ENCODE results near the gene GTF2H3. TPM values are rescaled to one million over a fixed set of nuclear protein-coding genes. Genes with fewer than 3 reads are reported as not detected.

The GTF2H3 gene
- total and polyA plus RNA-seq, 2 experiments from 2014 or later, result 10.5 to 27.7 TPM

- TF ChIP-seq ZNF462 (CRISPR knock-in tag; IDR thresholded peaks at IDR 0.05), result no peak
- no peak for TF ChIP-seq POLR2AphosphoS5 (IDR thresholded peaks at IDR 0.05; ENCODE audit: low read depth)
Observed at GRCh38 chr12:123683964-123684363, 50.3 kb downstream of the GTF2H3 start (continued).

DNA sequence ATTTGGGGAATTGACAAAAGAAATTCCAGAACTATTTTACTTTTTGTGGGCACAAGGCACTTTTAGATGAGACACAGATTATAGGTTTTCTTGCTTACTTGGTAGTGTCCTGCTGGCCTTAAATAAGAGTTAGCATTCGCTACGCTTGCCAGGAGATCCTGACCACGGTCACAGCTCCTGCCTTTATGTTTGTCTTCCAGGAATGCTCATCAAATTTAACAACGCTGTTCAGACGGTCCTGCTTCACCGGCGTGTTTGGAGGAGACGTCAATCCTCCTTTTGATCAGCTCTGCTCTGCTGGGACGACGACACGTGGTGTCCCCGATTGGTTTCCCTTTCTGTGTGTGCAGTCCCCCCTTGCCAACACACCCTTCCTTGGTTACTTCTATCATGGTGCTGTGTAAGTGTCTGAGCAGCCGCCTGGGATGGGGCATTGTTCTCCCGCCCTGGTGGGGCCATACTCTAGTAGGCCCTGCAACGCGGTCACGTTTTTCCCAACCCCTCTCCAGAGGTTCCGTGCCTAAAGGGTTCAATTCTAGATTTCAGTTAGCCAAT is 53.1 kb downstream of the GTF2H3 start:
- H3K79me2 ChIP-seq (replicated peaks; ENCODE audit: insufficient read depth), result no peaks in the 10 kb centered on the region
- no peak overlapping the region for H2AFZ ChIP-seq
- no peaks in the 10 kb centered on the region for H3K9me2 ChIP-seq (ENCODE audit: insufficient read depth)
- Mint-ChIP-seq H3K9me3 (no peaks in the 10 kb centered on the region), H3K27ac (no peak overlapping the region), H3K4me1 (no peaks in the 10 kb centered on the region), H3K36me3 (ENCODE audit: low read depth) (no peaks in the 10 kb centered on the region), H3K4me3 (no peak overlapping the region), H3K27me3 (ENCODE audit: insufficient read depth, low read depth, poor library complexity) (peaks cover 2% of the 10 kb centered on the region)
- no peak overlapping the region for H3K27ac ChIP-seq (ENCODE audit: low read depth)
- H3F3A ChIP-seq (replicated peaks; ENCODE audit: low read depth), result no peaks in the 10 kb centered on the region
- no peaks in the 10 kb centered on the region for H4K20me1 ChIP-seq (replicated peaks; ENCODE audit: insufficient read depth)
- no peaks in the 10 kb centered on the region for H3K4me1 ChIP-seq (ENCODE audit: insufficient read depth)
- DNase-seq (ENCODE audit: low spot score) (no peak), ATAC-seq (no peak)
- no peak overlapping the region for H3K4me2 ChIP-seq
- H3K4me3 ChIP-seq, result no peak overlapping the region
- H3K36me3 ChIP-seq (ENCODE audit: insufficient read depth), result no peaks in the 10 kb centered on the region
- H3K27me3 ChIP-seq (ENCODE audit: insufficient read depth), result no peaks in the 10 kb centered on the region
- TF ChIP-seq, protein P1, sequence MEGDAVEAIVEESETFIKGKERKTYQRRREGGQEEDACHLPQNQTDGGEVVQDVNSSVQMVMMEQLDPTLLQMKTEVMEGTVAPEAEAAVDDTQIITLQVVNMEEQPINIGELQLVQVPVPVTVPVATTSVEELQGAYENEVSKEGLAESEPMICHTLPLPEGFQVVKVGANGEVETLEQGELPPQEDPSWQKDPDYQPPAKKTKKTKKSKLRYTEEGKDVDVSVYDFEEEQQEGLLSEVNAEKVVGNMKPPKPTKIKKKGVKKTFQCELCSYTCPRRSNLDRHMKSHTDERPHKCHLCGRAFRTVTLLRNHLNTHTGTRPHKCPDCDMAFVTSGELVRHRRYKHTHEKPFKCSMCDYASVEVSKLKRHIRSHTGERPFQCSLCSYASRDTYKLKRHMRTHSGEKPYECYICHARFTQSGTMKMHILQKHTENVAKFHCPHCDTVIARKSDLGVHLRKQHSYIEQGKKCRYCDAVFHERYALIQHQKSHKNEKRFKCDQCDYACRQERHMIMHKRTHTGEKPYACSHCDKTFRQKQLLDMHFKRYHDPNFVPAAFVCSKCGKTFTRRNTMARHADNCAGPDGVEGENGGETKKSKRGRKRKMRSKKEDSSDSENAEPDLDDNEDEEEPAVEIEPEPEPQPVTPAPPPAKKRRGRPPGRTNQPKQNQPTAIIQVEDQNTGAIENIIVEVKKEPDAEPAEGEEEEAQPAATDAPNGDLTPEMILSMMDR (conservative IDR thresholded peaks at IDR 0.05; ENCODE audit: low read depth in 2 of 2), result no peak
- TF ChIP-seq JUNB (IDR thresholded peaks at IDR 0.05; ENCODE audit: unreplicated experiment) (no peak), NANOG (IDR thresholded peaks at IDR 0.05; ENCODE audit: borderline replicate concordance) (no peak), STAT1 (IDR thresholded peaks at IDR 0.05; ENCODE audit: unreplicated experiment) (no peak), CREB1 (CRISPR knock-in tag; IDR thresholded peaks at IDR 0.05; ENCODE audit: low read depth) (no peak), ZNF462 (CRISPR knock-in tag; IDR thresholded peaks at IDR 0.05) (no peak), EZH2phosphoT487 (IDR thresholded peaks at IDR 0.05; ENCODE audit: unreplicated experiment) (no peak)

Data from GM23338 (cell line).